ENCODE data around the gene STK39. TPM values are rescaled to one million over a fixed set of nuclear protein-coding genes. Genes with fewer than 3 reads are reported as not detected.

STK39 gene
- polyA plus RNA-seq, 2 of the 4 experiments (the other 2 are of a cell fraction) = 14.2 to 27.2 TPM

GRCh38 chr2:168174756-168175155, 72.6 kb downstream of the STK39 start:
- ATAC-seq (no peak), FAIRE-seq (no peak), DNase-seq (ENCODE audit: low read depth in 1 of 2, low spot score in 1 of 2) (no peak)
- Histone ChIP-seq H3K4me1 (no peaks in the 10 kb centered on the region), H3K4me2 (no peak overlapping the region), H3K4me3 (no peak overlapping the region), H3K27ac (no peak overlapping the region), H3K9me3 (no peaks in the 10 kb centered on the region)
- WGBS (ENCODE audit: missing lambda C conversion rate) = 92% methylated on average over 2 of the region's 2 CpGs
- TF ChIP-seq E2F6 (IDR thresholded peaks at IDR 0.05; ENCODE audit: borderline replicate concordance, low read depth) (no peak), ZC3H11A (IDR thresholded peaks at IDR 0.05) (no peak), NR3C1 (IDR thresholded peaks at IDR 0.05) (no peak), POLR2AphosphoS2 (conservative IDR thresholded peaks at IDR 0.05; ENCODE audit: low read length) (no peak), CBX2 (IDR thresholded peaks at IDR 0.05; ENCODE audit: borderline replicate concordance, low read depth) (no peak), SREBF2 (IDR thresholded peaks at IDR 0.05) (no peak), EP300 (IDR thresholded peaks at IDR 0.05) (no peak), ZSCAN20 (CRISPR knock-in tag; IDR thresholded peaks at IDR 0.05) (no peak), CHD2 (IDR thresholded peaks at IDR 0.05; ENCODE audit: low read length, partially characterized antibody) (no peak), REST (IDR thresholded peaks at IDR 0.05) (no peak), MYC (IDR thresholded peaks at IDR 0.05; ENCODE audit: borderline replicate concordance, low read length) (no peak), BHLHE40 (IDR thresholded peaks at IDR 0.05; ENCODE audit: low read depth, low read length) (no peak), BCL3 (IDR thresholded peaks at IDR 0.05) (no peak), HOXB13 (CRISPR knock-in tag; IDR thresholded peaks at IDR 0.05; ENCODE audit: low read depth) (no peak), RARB (CRISPR knock-in tag; IDR thresholded peaks at IDR 0.05) (no peak), RFX5 (IDR thresholded peaks at IDR 0.05) (no peak), ELK1 (IDR thresholded peaks at IDR 0.05; ENCODE audit: low read depth, low read length) (no peak), POLR2A (IDR thresholded peaks at IDR 0.05; ENCODE audit: low read length) (no peak)
- CTCF ChIA-PET = no interaction called here
- POLR2A ChIA-PET = no interaction called here

- H3K4me2 ChIP-seq = no peak overlapping the region
- H3K27ac ChIP-seq = no peak overlapping the region
- CTCF ChIA-PET = no interaction called here
- POLR2A ChIA-PET = no interaction called here
- no peak overlapping the region for H3K4me3 ChIP-seq
- peaks cover 7% of the 10 kb centered on the region for H3K4me1 ChIP-seq
- H3K9me3 ChIP-seq = no peaks in the 10 kb centered on the region
- FAIRE-seq (no peak), ATAC-seq (no peak), DNase-seq (ENCODE audit: low read depth in 1 of 2, low spot score in 1 of 2) (no peak)
- 92% methylated on average over 4 of the region's 4 CpGs for WGBS (ENCODE audit: missing lambda C conversion rate)
- no peak for TF ChIP-seq NPAS2 (CRISPR knock-in tag; IDR thresholded peaks at IDR 0.05; ENCODE audit: borderline replicate concordance)
- TF ChIP-seq E2F6 (IDR thresholded peaks at IDR 0.05; ENCODE audit: borderline replicate concordance, low read depth) = no peak
- no peak for TF ChIP-seq KDM5A (IDR thresholded peaks at IDR 0.05)
- no peak for TF ChIP-seq RCOR1 (IDR thresholded peaks at IDR 0.05; ENCODE audit: low read depth, low read length)
- no peak for TF ChIP-seq EP300 (IDR thresholded peaks at IDR 0.05)
- TF ChIP-seq ESRRA (IDR thresholded peaks at IDR 0.05; ENCODE audit: borderline replicate concordance, low read length) = no peak
- TF ChIP-seq PHF8 (IDR thresholded peaks at IDR 0.05; ENCODE audit: borderline replicate concordance, low read depth) = no peak
- TF ChIP-seq RNF2 (IDR thresholded peaks at IDR 0.05; ENCODE audit: borderline replicate concordance, low read depth) = no peak
- no peak for TF ChIP-seq BCL3 (IDR thresholded peaks at IDR 0.05)
- TF ChIP-seq EHMT2 (IDR thresholded peaks at IDR 0.05; ENCODE audit: low read depth) = no peak
- no peak for TF ChIP-seq CHD4 (IDR thresholded peaks at IDR 0.05; ENCODE audit: borderline replicate concordance)
- no peak for TF ChIP-seq HES2 (IDR thresholded peaks at IDR 0.05)
- TF ChIP-seq HOXB5 (CRISPR knock-in tag; IDR thresholded peaks at IDR 0.05) = no peak
- no peak for TF ChIP-seq HOXA7 (CRISPR knock-in tag; IDR thresholded peaks at IDR 0.05)
- TF ChIP-seq FOSL2 (IDR thresholded peaks at IDR 0.05) = no peak
- TF ChIP-seq FOSL2 (CRISPR knock-in tag; IDR thresholded peaks at IDR 0.05) = no peak
- no peak for TF ChIP-seq MAFK (IDR thresholded peaks at IDR 0.05; ENCODE audit: partially characterized antibody)
These were observed 75.3 kb downstream of the STK39 start for GRCh38 chr2:168172071-168172470.

All from A549 (cell line).